Measurements from ENCODE around the gene LINS1.
A peak's percentile ranks its signal among the peaks of the same experiment; 100 is the strongest.

Gene LINS1

DNA sequence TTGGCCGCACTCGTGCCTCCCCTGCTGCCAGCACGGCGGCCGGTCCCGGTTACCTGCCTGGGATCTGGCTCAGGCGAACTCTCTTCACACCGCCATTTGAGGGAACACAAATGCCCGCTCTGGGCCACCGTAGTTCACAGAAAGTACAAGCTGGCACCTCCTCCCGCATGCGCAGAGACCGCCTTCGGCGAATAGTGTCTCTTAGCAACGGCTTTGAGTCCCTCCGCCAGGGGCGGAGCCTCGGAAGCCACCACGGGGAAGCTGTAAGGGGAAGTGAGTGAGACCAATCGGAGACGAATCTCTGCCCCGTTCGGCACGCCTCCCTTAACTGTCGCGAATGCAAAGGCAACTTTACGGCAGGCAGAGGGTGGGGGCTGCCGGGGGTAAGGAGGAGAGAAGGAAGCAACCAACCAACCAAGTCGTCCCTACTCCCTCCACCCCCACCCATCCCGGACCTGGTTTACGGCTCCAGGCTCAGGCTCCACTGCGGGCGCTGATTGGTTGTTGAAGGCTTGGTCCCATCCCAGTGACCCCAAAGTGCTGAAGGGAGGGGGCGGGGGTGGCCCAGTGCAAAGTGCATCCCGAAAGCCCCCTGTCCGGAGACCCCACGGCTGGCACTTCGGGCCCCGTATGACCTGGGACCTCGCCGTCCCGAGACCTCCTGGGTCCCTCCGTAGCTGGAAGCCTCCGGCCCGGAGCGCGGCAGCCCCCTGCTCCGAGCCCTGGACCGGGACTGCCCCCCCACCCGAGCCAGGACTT, at the start of gene LINS1, which contains the start of gene ASB7:
Gene LINS1, minus strand, starts transcription at position 121 of the 759 bp plus-strand sequence. CDS start 21,342 bp downstream, outside the sequence.
Gene ASB7, plus strand, starts transcription at position 526 of the 759 bp plus-strand sequence. CDS start 9,628 bp downstream, outside the sequence.
- peak; percentile 100 for DNase-seq

GRCh38 chr15:100651253-100651652, 49.3 kb upstream of the LINS1 start:
- no peak for DNase-seq

DNA sequence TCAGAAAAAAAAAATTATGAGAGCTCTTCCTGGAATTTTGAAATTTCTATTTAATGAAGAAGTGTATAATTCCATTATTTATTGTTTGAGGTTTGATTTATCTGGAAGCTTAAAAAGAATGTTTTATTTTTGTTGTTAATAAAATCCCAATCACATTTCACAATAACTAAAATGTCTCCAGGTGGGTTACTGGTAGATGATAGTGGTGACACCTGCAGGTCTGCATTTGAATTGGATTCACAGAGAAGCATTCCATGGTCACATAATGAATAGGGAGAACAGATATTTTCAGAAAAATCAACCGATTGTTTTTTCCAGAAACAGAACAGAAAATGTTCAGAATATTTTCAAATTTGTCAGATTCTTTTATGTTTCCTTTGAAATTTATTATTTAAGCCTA, 48.7 kb upstream of the LINS1 start:
- no peak for DNase-seq

DNA sequence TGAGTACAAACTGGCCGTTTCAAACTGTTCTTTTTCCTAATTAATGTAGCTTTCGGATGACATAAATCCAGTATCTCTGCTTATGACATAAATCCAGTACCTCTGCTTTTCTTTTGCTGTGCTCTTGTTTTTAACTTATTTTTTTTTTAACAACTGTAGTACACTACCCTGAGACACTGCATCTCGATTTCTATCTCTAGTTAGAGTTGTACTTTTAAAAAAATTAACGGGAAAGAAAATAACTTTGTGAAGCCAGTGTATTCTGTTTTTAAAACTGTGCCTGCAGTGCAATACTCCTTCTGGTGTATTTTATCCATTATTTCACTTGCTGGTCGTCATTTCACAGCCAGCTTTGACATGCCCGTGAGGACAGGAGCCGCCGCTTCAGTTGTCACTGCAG, 47.0 kb upstream of the LINS1 start:
- DNase-seq: no peak

GRCh38 chr15:100645671-100646070, 43.7 kb upstream of the LINS1 start:
- no peak for DNase-seq

DNA sequence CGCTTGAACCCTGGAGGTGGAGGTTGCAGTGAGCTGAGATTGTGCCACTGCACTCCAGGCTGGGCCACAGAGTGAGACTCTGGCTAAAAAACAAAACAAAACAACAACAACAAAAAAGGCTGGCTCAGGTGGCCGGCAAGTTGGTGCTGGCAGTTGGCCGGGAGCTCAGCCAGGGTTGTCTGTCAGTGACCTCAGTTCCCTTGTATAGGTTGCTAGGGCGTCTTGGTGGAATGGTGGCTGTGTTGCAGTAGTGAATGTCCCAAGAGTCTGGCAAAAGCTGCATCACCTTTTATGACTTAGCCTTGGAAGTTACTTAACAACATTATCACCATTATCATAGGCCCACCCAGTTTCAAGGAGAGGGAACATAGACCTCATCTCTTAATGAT, 41.0 kb upstream of the LINS1 start:
- DNase-seq: no peak

DNA sequence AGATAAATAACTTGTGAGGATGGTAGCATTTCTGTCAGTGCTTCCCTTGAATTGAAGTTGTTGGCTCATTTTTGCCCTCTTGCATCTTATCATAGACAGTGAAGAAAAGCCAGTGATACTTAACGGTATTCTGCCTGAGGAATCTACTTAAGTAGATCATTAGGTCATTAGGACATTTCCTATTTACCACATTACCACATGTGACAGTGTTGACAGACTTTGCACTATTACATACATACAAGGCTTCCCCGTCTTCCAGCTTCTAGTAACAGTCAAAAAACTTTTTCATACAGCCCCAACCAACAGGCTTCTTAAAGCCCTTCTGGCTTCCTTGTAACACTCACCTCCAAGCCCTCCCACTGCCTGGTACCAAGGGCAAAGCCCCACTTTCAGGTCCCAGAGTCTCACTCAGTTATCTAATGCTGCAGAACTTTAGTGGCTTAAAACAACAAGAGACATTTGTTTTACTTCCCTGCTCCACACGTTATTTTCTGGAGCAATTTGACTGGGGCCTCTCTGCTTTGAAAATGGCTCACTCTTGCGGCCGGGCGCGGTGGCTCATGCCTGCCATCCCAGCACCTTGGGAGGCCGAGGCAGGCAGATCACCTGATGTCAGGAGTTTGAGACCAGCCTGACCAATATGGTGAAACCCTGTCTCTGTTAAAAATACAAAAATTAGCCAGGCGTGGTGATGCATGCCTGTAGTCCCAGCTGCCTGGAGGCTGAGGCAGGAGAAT, 40.4 kb upstream of the LINS1 start:
- DNase-seq: no peak

GRCh38 chr15:100638177-100638730, 36.3 kb upstream of the LINS1 start:
- no peak for DNase-seq

DNA sequence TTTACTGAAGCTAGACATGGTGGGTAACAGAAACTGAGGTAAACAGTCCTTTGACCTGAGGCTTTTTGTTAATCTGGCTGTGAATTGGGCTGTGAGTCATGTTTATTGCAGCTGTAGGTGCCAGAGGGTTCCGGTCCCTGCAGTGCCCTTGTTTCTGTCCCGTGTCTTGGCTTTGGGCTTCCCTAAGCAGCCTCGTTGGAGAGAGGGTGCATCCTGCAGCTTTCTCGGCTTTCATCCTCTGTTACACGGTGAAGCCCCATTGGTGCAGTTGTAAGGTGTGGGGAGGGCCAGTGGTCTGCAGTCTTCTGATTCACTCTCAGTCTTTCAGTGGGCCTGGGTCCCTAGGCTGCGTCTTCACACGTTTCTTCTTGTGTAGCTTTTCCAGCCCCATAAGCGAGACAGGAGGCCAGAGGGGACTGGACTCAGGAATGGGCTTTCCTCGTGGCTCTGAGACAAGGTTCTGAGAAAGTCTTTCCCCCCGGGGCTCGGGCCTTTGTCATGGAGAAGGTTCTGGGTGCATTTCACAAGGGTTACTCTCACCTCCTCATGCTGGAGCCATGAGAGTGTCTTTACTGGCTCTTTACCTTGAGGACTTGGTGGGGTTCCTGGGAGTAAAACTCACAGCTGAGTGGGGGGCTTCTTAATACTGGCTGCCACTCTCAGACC, 33.6 kb upstream of the LINS1 start:
- no peak for DNase-seq

- no peak for DNase-seq
These were observed 31.7 kb upstream of the LINS1 start for GRCh38 chr15:100633763-100634075.

DNA sequence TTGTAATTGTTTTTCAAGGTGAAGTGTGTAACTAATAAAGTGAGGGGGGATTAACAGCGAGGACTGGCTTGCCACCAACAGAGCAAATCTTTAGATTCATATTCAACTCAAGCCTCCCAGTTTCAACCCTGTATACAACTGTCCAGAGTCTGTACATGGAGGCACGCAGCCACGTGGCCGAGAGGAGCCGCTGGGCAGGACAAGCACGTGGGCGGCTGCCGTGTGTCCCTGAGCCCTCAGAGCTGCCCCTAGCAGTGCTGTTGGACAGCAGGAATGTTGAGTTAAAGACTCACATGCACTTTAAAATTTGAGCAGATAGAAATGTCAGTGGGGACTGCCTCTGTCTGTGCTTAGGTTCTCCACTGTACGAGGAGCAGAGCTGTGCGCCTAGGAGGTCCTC, 29.8 kb upstream of the LINS1 start:
- DNase-seq: no peak

DNA sequence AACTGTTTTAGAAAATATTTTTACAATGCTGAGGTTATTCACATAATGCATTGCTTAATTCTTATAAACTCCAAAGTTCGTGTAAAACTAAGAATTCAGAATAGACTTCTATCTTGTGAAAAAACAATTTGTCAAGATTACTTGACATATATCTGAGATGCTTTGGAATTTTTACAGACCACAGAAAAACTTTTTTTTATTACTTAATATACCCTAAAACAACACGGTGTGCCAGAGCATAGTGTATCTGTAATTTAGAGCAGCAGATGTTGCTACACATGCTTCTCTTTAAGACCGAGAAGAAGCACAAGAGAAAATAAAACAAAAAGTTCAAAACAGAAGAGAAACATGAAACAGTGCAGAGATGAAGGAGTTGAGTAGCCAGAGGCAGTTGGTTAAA, 26.8 kb upstream of the LINS1 start:
- DNase-seq: no peak

DNA sequence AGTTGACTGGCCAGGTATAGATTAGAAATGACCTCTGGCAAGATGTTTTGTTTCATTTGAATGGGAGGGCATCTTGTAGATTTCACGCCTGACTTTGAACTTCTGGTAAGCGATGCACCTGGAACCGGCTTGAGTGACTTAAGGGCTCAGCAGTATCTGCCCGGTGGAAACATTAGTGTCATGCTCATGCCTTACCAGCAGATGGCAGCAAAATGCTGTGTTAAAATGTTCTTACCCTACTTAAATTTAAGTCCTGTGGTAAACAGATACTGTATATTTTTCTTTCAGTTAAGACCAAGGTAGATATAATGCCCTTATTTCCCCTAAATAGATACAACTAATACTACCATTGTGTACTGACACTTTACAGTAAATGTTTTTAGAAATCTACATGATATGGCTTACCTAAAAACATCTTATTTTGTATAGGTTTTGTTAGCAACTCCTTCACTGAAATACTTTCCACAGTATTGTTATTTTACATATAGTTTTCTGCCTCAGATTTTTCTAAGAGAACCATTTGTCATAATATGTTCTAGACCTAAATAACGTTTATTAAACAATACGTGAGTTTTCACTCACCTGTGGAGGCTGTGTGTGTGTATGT, 25.9 kb upstream of the LINS1 start:
- peak; percentile 77 for DNase-seq

DNA sequence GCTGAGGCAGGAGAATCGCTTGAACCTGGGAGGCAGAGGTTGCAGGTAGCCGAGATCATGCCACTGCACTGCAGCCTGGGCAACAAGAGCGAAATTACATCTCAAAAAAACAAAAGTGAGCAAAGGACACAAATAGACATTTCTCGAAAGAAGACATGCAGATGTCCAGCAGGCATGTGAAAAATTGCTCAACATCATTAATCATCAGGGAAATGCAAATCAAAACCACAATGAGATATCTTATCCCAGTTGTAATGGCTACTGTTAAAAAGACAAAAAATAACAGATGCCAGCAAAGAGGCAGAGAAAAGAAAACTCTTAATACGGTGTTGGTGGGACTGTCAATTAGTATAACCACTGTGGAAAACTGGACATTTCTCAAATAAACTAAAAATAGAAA, 21.3 kb upstream of the LINS1 start:
- no peak for DNase-seq

DNA sequence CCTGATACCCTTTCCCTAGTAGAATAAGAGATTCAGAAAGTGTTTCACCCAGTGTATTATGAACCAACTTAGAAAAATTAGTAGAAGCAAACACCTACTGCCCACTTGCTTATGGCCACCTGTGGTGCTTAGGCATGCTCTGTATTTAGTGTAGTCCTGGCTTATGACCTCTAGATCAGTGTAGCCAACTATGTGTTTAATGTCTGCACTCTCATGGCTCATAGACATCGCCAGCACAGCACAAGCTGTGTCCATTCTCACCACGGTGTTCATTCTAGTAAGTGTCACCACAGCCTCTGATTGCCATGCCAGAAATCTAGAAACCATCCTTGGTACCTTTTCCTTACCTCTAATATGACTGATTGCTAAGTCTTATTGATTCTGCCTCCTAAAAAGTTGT, 14.7 kb upstream of the LINS1 start:
- no peak for DNase-seq

DNA sequence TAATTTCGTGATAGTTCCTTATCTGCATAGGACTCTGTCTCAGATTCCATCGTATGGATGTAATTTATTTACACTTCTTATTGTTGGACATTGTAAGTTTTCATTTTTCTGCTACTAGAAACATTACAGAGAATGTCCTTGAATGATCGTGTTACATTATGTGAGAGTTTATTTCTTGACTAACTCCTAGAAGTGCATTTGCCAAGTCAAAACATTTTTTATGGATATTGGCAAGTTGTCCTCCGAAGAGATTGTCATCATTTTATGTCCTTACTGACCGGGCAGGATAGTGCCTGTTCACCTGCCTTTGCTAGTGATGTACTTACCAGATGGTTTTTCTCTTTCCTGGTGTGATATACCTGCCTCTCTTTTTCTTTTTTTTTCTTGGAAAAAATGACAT, 13.8 kb upstream of the LINS1 start:
- DNase-seq: no peak

- no peak for DNase-seq
These were observed 12.9 kb upstream of the LINS1 start for GRCh38 chr15:100614918-100615317.

DNA sequence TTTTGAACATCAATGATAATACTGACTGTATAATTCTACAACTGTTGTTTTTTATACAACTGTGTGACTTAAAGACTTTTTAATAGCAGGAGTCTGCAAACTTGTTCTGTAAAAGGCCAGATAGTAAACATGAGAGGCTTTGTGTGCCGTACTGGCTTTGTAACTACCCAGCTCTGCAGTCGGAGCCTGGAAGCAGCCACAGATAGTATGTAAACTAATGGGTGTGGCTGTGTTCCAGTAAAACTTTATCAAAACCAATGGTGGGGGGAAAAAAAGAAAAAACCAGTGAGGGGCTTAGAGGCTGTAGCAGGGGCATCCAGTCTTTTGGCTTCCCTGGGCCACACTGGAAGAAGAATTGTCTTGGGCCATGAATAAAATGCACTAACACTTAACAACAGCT, 12.4 kb upstream of the LINS1 start:
- DNase-seq: no peak

- DNase-seq: no peak
These were observed 11.2 kb upstream of the LINS1 start for GRCh38 chr15:100613208-100613607.

DNA sequence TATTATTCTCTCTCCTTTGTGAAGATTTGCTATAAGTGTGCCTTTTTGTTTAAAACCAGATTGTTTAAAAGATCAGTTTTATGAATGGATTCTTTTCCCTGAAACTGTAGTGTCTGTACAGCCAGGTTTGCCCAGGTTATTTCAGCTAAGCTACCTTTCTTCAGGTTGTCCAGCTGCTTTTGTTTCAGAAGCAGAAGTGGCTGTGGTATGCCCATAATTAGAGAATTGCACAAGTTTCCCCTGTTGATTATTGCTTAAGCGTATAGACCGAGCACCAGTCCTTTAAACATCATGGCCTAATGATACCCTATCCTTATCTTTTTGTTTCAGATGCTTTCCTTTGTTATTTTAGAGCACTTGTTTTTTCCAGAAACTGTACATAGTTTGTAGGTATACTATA, 10.6 kb upstream of the LINS1 start:
- no peak for DNase-seq

GRCh38 chr15:100602823-100603393, 924 bp upstream of the LINS1 start:
- peak; percentile 66 for DNase-seq

DNA sequence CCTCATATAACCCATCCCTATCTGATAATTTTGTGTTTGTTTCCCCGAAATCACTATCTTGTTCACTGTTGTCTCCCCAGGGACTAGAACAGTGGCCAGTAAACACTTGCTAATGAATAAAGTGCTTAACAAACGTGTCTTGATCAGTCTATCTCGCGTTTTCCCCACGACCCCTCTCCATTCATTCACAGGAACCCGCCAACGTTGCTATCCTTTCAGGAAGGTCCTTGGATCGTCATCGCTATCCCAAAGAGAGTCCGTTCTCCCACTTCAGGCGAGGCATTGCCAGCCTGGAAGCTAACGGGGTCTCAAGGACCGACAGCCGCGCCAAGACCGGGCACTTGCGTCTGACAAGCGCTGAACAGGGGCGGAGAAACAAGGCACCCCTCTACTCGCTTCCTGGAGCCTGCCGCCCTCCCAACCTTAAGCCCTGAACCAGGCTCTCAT, 344 bp downstream of the LINS1 start:
- DNase-seq: no peak

- peak; percentile 71 for DNase-seq
These were observed 821 bp downstream of the LINS1 start for GRCh38 chr15:100601163-100601562.
